ENCODE data around the gene PDE4C.

Gene PDE4C

GRCh38 chr19:18270326-18270725, 44.1 kb upstream of the PDE4C start:
- peaks cover 30 to 34% (median 32%) of the 10 kb centered on the region in 3 donors for H3K36me3 ChIP-seq
- no peak overlapping the region for H3K27ac ChIP-seq
- intact Hi-C loops (cut with DNase I; ENCODE audit: low total_unique reads): no loop called here
- H3K4me1 ChIP-seq: peaks cover 1 to 32% (median 15%) of the 10 kb centered on the region in 4 donors
- H3K4me3 ChIP-seq: no peak overlapping the region
- H3K9me3 ChIP-seq: no peaks in the 10 kb centered on the region
- H3K27me3 ChIP-seq: no peaks in the 10 kb centered on the region
- no peak for TF ChIP-seq CTCF (IDR thresholded peaks at IDR 0.05)
- DNase-seq: no peak

GRCh38 chr19:18269070-18269723, 43.0 kb upstream of the PDE4C start:
- Histone ChIP-seq H3K27ac (no peak overlapping the region), H3K4me1 (peaks cover 0 to 21% (median 4%) of the 10 kb centered on the region in 4 donors), H3K4me3 (no peak overlapping the region), H3K36me3 (peaks cover 41 to 45% (median 44%) of the 10 kb centered on the region in 3 donors), H3K9me3 (no peaks in the 10 kb centered on the region), H3K27me3 (no peaks in the 10 kb centered on the region)
- intact Hi-C loops (cut with DNase I; ENCODE audit: low total_unique reads): loop anchor here (10.0 kb wide), 1 partner anchor 136 kb away; no protein-coding TSS in a partner anchor
- DNase-seq: no peak
- no peak for TF ChIP-seq CTCF (IDR thresholded peaks at IDR 0.05)

- Histone ChIP-seq H3K27me3 (no peaks in the 10 kb centered on the region), H3K27ac (no peak overlapping the region), H3K4me1 (peaks cover 0 to 8% (median 0%) of the 10 kb centered on the region in 4 donors), H3K9me3 (no peaks in the 10 kb centered on the region), H3K36me3 (peaks cover 44 to 63% (median 61%) of the 10 kb centered on the region in 3 donors), H3K4me3 (no peak overlapping the region)
- no peak for DNase-seq
- no peak for TF ChIP-seq CTCF (IDR thresholded peaks at IDR 0.05)
- intact Hi-C loops (cut with DNase I; ENCODE audit: low total_unique reads): loop anchor here (10.0 kb wide), 1 partner anchor 138 kb away; no protein-coding TSS in a partner anchor
These were observed 40.8 kb upstream of the PDE4C start for GRCh38 chr19:18266771-18267686.

GRCh38 chr19:18265582-18265981, 39.3 kb upstream of the PDE4C start:
- TF ChIP-seq CTCF (IDR thresholded peaks at IDR 0.05): no peak
- intact Hi-C loops (cut with DNase I; ENCODE audit: low total_unique reads): loop anchor here (10.0 kb wide), 1 partner anchor 139 kb away; no protein-coding TSS in a partner anchor
- Histone ChIP-seq H3K9me3 (no peaks in the 10 kb centered on the region), H3K36me3 (peaks cover 44 to 63% (median 61%) of the 10 kb centered on the region in 3 donors), H3K4me3 (no peak overlapping the region), H3K27ac (no peak overlapping the region), H3K4me1 (no peaks in the 10 kb centered on the region), H3K27me3 (no peaks in the 10 kb centered on the region)
- DNase-seq: no peak

GRCh38 chr19:18264971-18265540, 38.8 kb upstream of the PDE4C start:
- Histone ChIP-seq H3K4me1 (no peaks in the 10 kb centered on the region), H3K36me3 (peaks cover 44 to 63% (median 61%) of the 10 kb centered on the region in 3 donors), H3K27me3 (no peaks in the 10 kb centered on the region), H3K4me3 (no peak overlapping the region), H3K9me3 (no peaks in the 10 kb centered on the region), H3K27ac (no peak overlapping the region)
- TF ChIP-seq CTCF (IDR thresholded peaks at IDR 0.05): no peak
- intact Hi-C loops (cut with DNase I; ENCODE audit: low total_unique reads): loop anchor here (10.0 kb wide), 1 partner anchor 140 kb away; no protein-coding TSS in a partner anchor
- no peak for DNase-seq

Measured in tibial artery (tissue), 4 donors.